Activated CD8-positive, alpha-beta memory T cell treated with anti-CD3 and anti-CD28 coated beads, Interleukin-2, amount 50 U/mL, for 1 hour (primary cell): ENCODE data around the gene NFATC2.
"Not testable (repeated sequence)": the region's sequence is repeated elsewhere in the genome, so short reads cannot be mapped to it uniquely, and the experiment has no call there.

Experiments used
- DNase-seq: peaks from one replicate; pipeline ENCODE4 v3.0.0-alpha.2; 2020; ENCODE audit errors: extremely low read depth

NFATC2 gene

DNA sequence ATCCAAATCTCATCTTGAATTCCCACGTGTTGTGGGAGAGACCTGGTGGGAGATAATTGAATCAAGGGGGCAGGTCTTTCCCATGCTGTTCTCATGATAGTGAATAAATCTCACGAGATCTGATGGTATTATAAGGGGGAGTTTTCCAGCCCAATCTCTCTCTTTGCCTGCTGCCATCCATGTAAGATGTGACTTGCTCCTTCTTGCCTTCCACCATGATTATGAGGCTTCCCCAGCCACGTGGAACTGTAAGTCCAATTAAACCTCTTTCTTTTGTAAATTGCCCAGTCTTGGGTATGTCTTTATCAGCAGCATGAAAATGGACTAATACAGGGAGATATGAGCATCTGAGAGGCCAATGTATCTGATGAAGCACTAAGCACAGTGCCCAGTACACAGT, 26.0 kb upstream of the NFATC2 start:
- DNase-seq: not testable (repeated sequence)

DNA sequence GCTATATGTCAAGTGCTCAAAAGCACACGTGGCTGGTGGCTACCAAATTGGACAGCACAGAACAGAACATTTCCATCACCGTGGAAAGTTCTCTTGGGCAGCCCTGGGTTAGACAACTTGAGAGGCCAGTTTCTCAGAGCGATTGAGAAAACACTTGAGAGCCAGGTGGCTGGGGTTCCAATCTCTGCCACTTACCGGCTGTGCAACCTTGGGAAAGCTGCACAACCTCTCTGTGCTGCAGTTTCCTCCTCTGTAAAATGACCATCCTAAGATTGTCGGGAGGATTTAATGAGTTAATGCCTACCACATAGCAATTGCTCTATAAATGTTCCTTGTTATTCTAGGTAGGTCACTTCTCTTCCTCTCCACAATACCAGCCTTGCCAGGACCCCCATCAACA, 25.1 kb upstream of the NFATC2 start:
- DNase-seq: no peak

DNA sequence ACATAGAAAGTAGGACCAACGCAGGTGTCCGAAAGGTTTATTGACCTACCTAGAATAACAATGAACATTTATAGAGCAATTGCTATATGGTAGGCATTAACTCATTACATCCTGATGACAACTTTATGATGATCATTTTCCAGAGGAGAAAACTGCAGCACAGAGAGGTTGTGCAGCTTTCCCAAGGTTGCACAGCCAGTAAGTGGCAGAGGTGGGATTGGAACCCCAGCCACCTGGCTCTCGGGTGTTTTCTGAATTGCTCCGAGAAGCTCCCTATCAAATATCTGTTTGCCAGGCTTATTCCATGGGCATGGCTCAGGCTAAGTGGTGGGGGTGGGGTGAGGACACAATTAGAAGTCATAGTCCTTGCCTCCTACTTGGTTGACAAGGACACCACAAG, 24.1 kb upstream of the NFATC2 start:
- no peak for DNase-seq

DNA sequence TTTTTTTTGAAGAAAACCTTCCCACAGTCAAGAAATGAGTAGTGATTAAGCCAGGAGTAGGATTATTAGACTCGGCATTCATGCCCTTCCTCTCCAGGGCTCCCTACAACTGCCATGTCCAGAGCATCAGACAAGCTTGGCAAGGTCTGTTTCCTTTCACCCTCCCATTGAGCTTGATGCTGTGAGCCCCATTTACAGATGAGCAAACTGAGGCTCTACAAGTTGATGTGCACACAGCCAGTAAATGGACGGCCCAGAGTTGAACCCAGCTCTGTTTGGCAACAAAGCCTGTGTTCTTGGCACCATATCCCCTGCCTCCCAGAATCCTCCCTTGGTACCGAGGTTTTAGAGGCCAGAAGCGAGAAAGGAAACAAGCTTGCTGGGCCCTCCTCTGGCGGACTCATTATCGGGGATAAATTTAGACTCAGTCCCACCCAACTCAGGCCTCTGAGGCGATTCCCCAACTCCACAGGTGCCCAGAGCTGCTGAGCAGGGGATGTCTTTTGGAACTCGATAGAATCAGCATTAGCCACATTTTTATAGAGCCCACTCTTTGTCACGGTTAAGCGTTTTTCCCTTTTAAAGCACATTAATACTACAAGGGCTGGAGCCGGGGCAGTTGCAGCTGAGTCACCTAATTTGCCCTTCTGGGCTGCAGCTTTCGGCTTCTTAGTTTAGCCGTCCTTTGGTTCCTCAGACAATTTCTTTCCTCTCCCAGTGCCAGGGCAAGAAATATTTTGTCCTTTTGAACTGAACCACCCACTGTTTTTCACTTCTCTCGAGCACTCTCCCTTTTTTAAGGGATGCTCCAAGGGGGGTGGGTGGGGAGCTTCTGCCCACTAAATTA, 23.0 kb upstream of the NFATC2 start:
- no peak for DNase-seq

DNA sequence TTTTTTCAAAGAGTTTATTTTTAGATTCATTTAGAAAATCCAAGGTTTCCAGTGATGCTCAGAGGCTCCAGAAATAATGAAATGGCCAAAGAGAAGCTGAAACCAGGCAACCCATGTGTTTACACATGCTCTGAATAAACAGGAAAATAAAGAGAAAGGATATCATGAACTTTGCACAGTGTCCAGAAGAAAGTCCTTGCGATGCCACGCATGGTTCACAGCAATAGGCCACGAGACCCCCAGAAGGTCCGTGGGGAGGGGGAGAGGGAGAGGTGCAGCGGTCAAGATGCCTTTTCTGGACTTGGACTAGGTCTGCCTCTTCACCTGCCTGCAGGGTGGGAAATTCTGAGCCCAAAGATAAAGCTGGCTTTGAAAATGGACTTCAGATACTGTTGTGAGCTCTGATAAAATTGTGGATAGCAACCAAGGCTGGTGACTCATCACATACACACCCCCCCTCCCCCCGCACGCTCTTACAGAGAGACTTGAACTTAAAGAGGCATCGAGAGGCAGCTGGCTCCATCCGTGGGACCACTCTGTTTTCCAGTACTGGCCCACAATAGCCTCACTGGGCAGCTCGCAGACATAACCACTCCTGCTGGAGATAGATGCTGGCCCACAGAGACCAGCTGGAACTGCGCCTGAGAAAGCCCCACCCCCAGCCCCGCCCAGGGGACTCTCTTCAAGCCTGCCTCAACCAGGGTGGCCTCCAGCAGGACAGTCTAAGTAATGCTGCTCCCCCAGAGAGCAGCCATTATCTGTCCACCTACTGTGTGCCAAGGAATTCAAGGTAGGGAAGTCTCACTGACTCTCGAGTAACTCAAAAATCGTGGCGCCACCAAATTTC, 21.2 kb upstream of the NFATC2 start:
- no peak for DNase-seq

DNA sequence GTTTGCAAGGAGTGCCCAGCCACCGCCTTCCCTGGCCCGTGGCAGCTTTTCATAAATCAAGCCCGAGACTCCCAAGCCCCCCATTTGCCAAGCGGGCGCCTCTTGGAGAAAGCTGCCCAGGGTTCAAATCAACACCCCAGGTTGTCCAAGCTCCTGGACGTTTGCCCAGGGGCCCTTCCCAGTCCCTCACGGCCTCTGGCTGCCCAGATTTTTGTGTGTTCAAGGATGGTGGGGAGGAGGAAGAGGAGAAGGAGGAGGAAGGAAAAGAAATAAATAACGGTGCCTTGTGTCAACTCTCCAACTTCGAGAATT, 20.6 kb upstream of the NFATC2 start:
- DNase-seq: no peak

DNA sequence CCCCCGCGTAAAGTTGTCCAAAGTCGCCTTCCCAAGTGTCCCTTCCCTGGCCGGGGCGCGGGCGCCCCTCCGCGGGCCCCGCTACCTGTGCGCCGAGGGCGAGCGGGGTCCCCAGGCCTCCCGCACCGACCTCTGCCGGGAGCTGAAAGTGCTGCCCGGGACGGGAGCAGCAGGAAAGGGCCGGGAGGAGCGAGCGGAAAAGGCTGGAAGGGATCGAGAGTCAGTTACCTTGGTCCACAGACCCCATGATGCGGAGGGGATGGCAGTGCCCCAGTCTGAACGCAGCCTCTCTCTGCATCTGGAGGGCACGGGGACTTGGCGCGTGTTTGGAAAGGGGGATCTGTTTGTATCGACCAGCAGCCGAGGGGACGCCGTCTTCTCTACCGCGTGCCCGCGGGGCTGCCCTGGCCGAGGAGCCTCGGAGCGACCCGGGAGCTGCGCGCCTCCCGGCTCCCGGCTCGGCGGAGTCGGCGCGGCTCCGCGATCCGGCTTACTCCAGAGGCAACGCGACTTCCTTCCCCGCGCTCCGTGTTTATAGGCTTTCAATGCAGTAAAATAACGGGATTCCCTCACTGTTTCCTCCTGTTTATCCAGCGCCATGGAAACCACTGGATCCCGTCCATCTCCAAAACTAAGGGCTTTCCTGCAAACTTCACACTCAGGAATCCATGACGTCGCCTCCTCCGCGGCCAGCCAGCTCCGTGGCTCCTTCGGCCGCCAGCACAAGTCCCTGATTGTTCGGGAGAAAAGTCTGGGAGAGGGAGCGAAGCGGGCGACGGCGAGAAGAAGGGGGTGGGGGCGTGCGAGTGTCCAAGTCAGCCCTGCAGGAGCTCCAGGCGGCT, 20.0 kb upstream of the NFATC2 start:
- no peak for DNase-seq

DNA sequence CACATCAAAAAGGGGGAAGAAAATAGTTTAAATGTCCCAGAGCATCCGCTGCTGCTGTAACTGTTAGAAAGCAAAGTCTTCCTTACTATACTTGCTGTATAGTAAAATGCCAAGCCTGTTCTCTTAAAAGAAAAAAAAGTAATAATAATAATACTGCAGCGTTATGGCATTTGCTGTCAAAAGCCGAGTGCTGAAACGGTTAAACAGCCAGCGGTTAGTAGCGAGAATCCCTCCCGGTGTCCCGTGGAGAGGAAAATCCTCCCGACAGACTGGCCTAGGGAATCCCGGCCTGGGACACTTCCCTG, 19.5 kb upstream of the NFATC2 start:
- DNase-seq: no peak

DNA sequence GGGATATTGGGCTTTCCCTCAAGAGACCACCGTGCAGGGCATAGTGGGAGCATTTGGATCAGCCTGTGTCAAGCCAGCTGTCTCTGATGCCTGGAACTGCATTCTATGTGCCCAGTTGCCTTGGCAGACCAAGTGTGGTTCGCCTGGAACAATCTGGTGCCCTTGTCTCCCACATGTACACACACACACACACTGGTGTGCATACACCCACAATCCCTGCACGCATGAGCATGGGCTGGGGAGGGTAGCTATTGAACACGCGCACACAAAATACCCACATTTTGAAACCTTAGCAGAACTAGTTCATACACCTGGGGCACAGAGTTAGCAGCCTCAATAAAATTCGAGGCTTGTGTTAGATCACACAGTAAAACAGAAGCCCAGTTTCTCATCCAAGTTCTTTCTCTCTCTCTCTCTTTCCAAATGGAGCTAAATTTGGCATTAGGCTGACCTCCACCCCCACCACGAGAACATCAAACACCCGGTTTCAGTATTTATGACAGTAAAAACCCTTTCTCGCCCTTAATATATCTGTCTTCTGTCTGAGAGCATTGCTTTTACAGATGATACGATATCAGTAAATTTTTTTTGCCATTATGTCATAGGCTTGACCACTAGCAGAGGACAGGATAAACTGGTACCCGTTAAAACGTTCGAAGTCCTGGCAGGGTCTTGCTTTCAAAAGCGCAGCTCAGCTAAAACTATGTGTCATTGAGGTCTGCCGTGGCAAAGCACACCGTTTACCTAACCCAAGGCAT, 18.2 kb upstream of the NFATC2 start:
- DNase-seq: no peak

DNA sequence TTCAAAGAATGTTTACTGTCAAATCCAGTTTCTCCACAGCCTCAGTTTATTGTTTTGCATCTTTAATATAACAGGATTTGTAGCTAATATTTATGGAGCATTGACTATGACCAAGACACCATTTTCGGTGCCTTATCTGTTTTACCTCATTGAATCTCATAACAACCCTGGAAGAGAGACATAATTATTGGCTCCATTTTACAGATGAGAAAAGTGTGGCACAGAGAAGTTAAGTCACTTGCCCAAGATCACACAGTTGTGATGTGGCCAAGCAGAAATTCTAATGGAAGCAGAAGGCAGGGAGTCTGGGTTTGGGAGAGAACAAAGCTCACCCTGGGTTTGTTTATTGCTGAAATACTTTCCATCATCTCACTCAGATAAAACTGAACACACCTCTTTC, 17.5 kb upstream of the NFATC2 start:
- DNase-seq: no peak

DNA sequence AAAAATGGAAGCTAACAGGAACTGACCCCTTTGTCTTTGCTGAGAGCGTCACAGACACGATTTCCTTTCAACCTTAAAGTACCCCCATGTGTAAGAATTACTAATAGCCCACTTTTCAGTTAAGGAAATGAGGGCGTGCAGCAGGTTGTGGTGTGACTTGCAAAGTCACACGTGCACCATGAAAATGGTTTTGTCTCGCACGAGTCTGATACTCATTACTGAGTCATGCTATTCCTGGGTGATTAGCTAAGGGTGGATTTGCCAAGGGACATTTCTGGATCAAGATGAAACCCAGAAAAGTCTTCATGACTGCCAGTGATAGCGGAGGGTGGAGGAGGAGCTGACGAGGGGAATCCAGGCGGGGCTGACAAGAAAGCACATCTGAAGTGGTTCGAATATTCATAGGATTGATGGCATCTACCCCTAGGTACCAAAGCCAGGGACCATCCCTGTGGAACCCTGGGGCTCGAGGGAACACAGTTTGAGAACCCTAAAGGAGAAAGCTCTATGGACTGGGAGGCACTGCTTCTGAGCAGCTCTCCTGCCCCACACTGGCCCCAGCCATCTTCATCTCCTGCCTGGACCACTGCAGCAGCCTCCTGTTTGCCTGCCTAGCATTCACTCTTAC, 12.1 kb upstream of the NFATC2 start:
- DNase-seq: no peak

DNA sequence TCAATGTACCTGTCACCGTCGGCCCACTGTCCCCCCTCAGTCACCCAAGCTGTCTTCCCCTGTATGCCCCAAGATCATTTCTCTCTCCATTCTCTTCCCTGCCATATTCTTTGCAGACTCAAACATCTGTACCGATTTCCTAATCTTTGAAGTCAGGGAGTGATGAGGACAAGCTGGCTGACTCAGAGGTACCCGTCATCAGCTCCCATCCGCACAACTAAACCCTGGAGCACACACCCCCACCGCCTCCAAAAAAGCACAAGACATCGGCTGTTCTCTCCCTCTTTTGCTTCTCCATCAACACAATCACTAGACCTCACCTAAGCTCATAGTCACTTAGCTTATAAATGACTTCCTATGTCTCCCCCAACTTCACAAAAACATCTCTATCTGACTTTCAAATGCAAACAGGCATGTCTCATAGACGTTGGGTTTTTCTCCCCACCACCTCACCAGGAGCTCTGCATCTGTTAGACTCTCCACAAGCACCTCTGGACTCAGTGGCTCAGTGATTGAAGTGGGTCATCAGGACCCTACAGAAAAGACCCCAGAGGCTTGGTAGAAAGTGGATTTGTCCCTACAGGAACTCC, 11.5 kb upstream of the NFATC2 start:
- DNase-seq: no peak

DNA sequence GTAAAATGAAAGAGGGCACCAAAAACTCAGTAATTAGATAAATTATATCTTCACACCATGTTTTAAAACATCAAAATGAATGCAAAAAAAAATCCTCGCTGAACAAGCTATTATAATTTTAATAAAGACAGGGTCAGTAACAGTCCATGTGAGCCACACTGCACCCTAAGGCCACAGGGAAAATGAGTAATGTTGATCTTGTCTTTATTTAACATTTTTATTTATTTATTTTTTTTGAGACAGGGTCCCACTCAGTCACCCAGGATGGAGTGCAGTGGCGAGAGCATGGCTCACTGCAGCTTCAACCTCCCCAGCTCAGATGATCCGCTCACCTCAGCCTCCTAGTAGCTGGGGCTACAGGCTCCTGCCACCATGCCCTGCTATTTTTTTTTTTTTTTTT, 8.7 kb upstream of the NFATC2 start:
- DNase-seq: no peak

DNA sequence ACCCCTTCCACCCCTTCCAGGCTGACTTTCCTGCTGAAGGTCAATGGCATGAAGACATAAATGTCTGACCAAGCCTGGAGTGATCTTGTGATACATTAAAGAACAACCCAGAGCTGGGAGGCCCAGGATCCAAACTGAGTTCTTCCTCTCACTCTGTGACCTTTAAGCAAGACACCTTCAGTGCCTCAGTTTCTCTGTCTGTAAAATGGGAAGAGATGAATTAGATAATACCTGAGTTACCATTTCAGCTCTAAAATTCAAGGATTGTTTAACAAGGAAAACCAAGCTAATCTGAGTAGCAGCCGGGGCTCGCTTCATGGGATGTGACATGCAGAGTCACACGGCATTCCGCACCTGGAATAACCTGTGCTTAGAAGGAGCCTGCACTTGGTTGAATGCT, 7.0 kb upstream of the NFATC2 start:
- no peak for DNase-seq

DNA sequence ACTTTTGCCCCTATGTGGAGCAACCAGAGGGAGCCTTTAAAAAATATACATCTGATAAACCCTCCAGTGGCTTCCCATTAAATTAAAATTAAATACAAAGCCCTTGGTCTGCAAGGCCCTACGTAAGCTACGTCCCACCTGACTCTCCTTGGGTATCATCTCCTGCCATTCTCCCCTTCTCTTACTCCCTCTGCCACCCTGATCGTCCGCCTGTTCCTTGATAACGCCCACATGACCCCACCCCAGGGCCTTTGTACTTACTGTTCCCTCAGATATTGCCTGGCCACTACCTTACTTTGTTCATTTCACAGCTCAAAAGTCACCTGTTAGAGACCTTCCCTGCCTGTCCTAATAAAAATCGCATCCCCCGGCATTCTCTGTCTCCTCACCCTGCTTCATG, 5.4 kb upstream of the NFATC2 start:
- DNase-seq: no peak

DNA sequence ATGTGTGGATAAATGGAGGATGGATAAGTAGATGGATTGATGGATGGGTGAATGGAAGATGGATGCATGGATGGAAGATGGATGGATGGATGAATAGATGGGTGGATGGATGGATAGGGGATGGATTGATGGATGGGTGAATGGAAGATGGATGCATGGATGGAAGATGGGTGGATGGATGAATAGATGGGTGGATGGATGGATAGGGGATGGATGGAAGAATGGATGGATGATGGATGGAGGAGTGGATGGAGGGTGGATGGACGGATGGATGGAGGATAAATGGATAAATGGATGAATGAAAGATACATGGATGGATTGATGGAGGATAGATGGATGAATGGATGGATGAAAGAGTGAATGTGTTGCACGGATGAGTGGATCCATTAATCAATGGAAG, 3.0 kb upstream of the NFATC2 start:
- DNase-seq: no peak

DNA sequence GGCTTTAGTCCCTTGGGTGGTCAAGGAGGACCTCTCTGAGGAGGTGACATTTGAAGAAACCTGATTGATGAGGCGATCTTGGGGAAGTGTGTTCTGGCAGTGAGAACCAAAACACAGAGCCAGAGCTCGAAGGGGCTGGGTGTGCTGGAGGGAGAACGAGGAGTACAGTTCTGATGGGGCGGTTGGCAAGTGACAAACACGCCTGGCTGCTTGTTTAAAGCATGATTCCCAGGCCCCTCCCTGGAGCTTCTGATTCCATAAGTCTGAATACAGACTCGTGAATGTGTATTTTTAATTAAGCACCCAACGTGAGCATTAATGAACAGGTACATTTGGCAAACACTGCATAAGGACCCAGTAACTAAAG, 886 bp upstream of the NFATC2 start:
- DNase-seq: no peak

DNA sequence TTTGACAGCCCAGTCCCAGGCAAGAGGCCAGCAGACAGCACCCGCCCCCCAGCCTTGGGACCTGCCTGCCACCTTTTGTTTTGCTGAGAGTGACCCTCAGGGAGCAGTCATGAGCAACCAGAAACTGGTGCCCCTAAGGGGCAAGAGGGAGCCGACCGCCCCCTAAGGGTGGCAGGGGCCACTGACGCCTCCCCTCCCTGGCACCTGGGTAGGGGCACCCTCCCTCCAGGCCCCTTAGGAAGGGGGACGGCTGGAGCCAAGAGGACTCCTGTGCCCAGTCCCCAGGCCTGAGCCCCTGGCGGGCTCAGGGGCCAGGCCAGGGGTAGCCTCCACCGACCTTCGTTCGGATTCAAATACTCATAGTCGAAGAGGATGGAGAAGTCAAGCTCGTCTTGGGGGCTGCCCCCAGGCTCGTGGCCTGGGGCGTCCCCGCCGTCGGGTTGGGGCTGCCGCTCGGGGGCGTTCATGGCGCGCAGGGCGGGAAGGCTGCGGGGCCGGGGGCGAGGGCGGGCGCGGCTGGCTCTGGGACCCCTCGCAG, 417 bp downstream of the NFATC2 start:
- no peak for DNase-seq

DNA sequence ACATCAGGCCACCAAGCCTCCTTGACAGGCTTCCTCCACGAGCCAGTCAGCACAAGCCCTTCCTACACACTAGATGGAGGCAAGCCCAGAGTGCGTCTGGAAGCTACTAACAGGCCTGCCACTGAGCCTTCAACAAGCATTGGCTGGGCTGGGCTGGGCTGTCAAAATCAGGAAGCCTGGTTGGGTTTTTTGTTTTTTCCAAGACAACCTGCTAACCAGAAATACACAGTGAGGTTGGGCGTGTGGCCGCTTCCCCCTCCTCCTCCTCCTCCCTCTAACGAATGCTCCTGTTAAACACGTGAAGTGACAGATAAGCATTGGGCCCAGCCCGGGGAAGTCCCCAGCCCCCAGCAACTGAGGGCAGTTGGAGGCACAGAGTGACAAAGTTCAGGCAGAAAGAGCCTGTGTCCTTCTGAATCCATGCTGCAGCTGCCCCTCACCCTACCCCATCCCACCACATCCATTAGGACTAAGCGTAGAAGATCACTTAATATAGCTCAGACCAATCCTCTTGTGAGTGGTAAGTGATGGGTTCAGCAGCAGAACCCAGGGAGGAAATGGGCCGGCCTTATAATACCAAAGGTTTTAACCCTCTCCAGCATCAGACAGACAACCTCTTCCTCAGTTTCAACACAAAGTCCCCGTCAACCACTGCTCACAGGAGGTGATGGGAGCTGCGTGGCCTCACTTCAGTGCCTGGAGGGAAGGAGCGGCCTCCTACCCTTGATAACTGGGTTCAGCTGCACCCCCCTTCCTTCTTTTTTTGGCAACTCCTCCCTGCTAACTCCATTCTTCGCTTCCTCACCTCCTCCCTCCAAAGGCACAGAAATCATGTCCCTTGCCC, 1.1 kb downstream of the NFATC2 start:
- peak; percentile 65 for DNase-seq

DNA sequence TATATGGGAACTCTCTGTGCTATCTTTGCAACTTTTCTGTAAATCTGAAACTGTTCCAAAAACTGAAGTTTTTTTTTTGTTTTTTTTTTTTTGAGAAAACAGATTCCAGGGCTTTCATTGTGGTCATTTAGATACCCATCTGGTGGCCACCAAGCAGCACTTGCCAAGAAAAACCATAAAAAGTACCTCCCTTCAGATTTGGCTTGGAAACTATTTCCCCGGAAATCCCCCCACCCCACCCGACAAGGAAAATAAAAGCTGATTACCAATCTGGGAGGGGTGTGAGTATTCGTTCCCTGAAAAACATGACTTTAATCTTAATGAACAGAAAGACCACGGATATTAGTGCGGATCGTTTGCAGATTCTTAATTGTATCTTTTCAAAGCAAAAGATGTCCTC, 1.9 kb downstream of the NFATC2 start:
- no peak for DNase-seq
